Transverse colon (tissue), 4 donors: ENCODE results near the gene C22orf23. TPM values are rescaled to one million over a fixed set of nuclear protein-coding genes. Genes with fewer than 3 reads are reported as not detected.

ENCODE experiments used
- DNase-seq: peaks from one replicate; pipeline ENCODE4 v3.0.0-alpha.2; 2019
- H3K27ac ChIP-seq, 4 donors: fragments of 200-600 bp; sonication (generic); 2 replicates each; pipeline ENCODE4 v1.5.1; 2016 to 2018; ENCODE audit warnings: inconsistent platforms in 4 of 4
- H3K27me3 ChIP-seq: fragments of 200-600 bp; sonication (generic); 2 replicates; pipeline ENCODE4 v1.5.1; 2017; ENCODE audit warnings: inconsistent platforms
- H3K36me3 ChIP-seq, 4 donors: fragments of 200-600 bp; sonication (generic); 2 replicates each; pipeline ENCODE4 v1.5.1; 2017 to 2019; ENCODE audit warnings: inconsistent platforms in 4 of 4
- H3K4me1 ChIP-seq, 4 donors: fragments of 200-600 bp; sonication (generic); 2 replicates each; pipeline ENCODE4 v1.5.1; 2017 to 2020; ENCODE audit warnings: inconsistent platforms in 4 of 4
- H3K4me3 ChIP-seq, 4 donors: fragments of 200-600 bp; sonication (generic); 1 replicate in 1 of 4; 2 replicates in 3 of 4; pipeline versions ENCODE4 v1.5.1 to v1.6.1; 2017 to 2019; ENCODE audit warnings: inconsistent platforms in 4 of 4
- H3K9me3 ChIP-seq, 2 donors: fragments of 200-600 bp; sonication (generic); 2 replicates each; pipeline ENCODE4 v1.5.1; 2017 to 2019; ENCODE audit warnings: inconsistent platforms in 2 of 2
- CTCF ChIP-seq, 5 experiments: fragments of 200-600 bp in 3 of 5; fragments of 450-650 bp in 2 of 5; sonication (generic) in 3 of 5; IDR thresholded peaks; 1 replicate in 2 of 5; 2 replicates in 3 of 5; pipeline ENCODE4 v1.5.1; 2016 to 2017; ENCODE audit warnings: antibody characterized with exemption in 5 of 5, inconsistent platforms in 3 of 5, mild to moderate bottlenecking in 2 of 5, moderate library complexity in 1 of 5
- EP300 ChIP-seq: sonication (generic); formaldehyde crosslinking; IDR thresholded peaks from one replicate; pipeline ENCODE4 v1.6.1; 2017; ENCODE audit warnings: antibody characterized with exemption, low read depth
- POLR2A ChIP-seq: fragments of 450-650 bp; IDR thresholded peaks from one replicate; pipeline ENCODE4 v1.6.1; 2016; ENCODE audit warnings: antibody characterized with exemption, mild to moderate bottlenecking, moderate library complexity
- POLR2AphosphoS5 ChIP-seq, 3 donors: sonication (generic); formaldehyde crosslinking; IDR thresholded peaks; one replicate each; pipeline ENCODE4 v1.6.1; 2016; ENCODE audit warnings: antibody characterized with exemption in 3 of 3
- WGBS, 2 donors: methylation state at CpG; one replicate each; pipeline ENCODE4 v1.1.5; 2018; ENCODE audit warnings: low coverage in 1 of 2; 5-methylcytosine and 5-hydroxymethylcytosine counted together
- in situ Hi-C, 4 donors: fragments of 200-750 bp; cut with MboI; loops; one replicate each; pipeline versions ENCODE4 v1.15.0 to v1.15.1; 2017; ENCODE audit warnings: low sequenced_read_pairs in 3 of 4, low pct_ligation_motif_present in 1 of 4, low pct_unique_long_range_greater_than_20kb in 1 of 4
- intact Hi-C: fragments of 100-400 bp; cut with DNase I; formaldehyde crosslinking; loops from one replicate; pipeline ENCODE4 v1.15.1; 2023; ENCODE audit warnings: low total_unique reads
- total RNA-seq, 4 donors: library from RNA; depleted of rRNA; stranded (reverse); fragments of >200 nt; gene quantifications; one replicate each; pipeline ENCODE4 v1.1.0, GENCODE V29; 2016

The C22orf23 gene
- total RNA-seq, result not detected

DNA sequence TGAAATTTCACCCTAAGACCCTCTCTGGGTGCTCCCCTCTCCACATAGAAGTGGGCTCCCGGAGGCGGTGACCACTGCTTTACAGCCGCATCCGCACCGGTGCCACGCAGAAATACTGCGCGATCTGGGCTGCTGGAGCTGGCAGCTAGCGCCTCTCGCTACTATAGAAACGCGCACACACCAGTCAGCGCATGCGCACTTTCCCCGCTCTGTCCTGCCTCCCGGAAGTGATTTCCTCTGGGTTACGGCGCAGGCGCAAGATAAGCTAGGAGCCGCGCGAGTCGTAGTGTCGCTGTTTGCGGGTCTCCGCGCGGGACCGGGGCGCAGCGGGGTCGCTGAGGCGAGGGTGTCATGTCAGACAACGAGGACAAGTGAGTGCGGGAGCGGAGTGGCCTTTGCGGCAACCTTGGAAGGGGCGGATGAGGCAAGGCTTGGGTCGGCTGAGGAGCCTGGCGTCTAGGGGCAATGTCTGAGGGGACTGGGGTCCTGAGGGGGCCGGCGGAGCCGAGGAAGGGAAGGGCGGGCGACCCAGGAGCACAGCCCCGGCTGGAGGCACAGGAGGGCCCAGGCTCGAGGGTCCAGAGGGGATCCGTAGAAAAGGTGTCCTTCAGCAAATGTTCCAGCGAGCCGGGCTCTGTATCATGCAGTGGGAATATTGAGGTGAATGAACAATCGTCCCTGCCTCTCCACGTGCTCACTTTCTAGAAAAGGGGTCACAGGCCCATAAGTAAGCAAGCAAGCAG is at the start of gene C22orf23, which contains the start of gene POLR2F:
C22orf23 (minus strand) TSS at position 165 of the 743 bp plus-strand sequence. CDS start 452 bp downstream, outside the sequence.
POLR2F (plus strand) TSS at position 263 of the 743 bp plus-strand sequence; CDS start at position 352, 89 bp downstream.
- intact Hi-C loops, result loop anchor here (5.0 kb wide), 1 partner anchor 106 kb away; the partner anchor contains the start of gene EIF3L
- TF ChIP-seq POLR2A (peak; percentile 74), POLR2AphosphoS5 (IDR thresholded peaks at IDR 0.05) (peak; percentile 69 to 90 (median 83)), EP300 (no peak)
- peak; percentile 98 for DNase-seq
- Histone ChIP-seq H3K36me3 (peaks cover 0 to 19% (median 6%) of the 10 kb centered on the region in 4 donors), H3K4me3 (peak within 1 kb of the TSS; percentile 84 to 95 (median 92)), H3K27ac (peak within 1 kb of the TSS; percentile 72 to 88 (median 84)), H3K27me3 (peaks cover 10% of the 10 kb centered on the region), H3K4me1 (peaks cover 18 to 22% (median 20%) of the 10 kb centered on the region in 4 donors), H3K9me3 (no peaks in the 10 kb centered on the region)
- 0% methylated on average over 34 of the region's 52 CpGs; no CpG with 5 or more reads in 1 of the 2 donors for WGBS, 2 donors
- in situ Hi-C loops, result loop anchor here in 1 of 4 donors (25.0 kb wide), 1 partner anchor 141 kb away; the partner anchor contains the start of genes GALR3 and GCAT

DNA sequence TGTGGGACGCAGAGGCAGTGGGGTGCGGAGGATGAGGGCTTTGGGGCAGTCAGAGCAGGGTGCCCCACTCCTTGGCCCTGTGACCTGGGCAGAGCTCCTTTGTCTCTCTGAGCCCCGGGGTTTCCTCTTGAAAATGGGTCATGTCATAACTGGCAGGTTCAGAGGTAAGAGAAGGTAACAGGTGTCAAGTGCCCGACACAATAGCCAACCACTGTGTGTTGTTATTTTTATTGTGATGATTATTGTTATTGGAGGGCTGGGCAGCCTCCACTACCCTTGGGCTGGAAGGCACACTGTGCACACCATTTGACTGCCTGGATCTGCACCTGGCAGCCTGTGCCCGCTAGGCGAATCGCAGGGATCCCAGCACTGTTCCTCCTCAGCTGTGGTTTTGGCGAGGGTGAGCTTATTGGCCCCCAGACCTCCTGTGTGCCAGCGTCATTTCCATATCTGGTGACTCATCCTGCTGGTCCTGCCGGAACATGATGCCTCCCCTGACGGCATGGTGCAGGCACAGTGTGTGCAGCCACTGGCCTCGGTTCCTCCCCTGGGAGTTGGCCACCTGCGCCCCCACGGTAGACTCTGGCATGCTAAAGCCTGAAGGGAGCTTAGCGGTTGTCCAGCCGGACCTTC is 46.4 kb upstream of the C22orf23 start:
- DNase-seq, result no peak
- intact Hi-C loops, result no loop called here
- in situ Hi-C loops, result no loop called here
- Histone ChIP-seq H3K4me1 (no peaks in the 10 kb centered on the region), H3K27ac (peak overlapping the region in 3 of 4 donors; percentile 5 to 58 (median 12)), H3K36me3 (no peaks in the 10 kb centered on the region), H3K27me3 (no peaks in the 10 kb centered on the region), H3K4me3 (no peak overlapping the region), H3K9me3 (no peaks in the 10 kb centered on the region)
- WGBS, 2 donors, result 71% methylated on average over 16 of the region's 16 CpGs; no CpG with 5 or more reads in 1 of the 2 donors
- TF ChIP-seq EP300 (no peak), POLR2A (no peak), CTCF (IDR thresholded peaks at IDR 0.05) (no peak), POLR2AphosphoS5 (IDR thresholded peaks at IDR 0.05) (no peak)

DNA sequence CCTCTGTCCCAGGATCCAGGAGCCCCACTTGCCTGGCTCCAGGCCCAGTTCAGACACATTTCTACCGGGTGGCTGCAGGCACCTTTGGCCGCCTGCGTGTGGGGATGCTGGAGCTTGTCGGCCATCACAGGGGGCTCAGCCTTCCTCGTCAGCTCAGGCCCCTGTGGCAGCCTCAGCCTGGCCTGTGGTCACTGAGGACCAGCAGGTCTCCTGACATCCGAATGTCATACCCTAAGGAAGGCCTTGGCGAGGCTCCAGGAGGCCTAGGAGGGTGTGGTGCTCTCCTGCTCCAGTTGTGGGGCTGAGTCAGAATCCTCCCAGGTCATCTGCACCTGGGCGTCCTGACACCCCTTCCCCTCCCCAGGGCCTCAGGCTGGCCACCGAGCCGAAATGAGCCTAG is 45.8 kb upstream of the C22orf23 start:
- H3K27ac ChIP-seq, result peak overlapping the region; percentile 5 to 58 (median 12)
- H3K4me1 ChIP-seq, result no peaks in the 10 kb centered on the region
- in situ Hi-C loops, result no loop called here

GRCh38 chr22:37998543-37998942 is 45.1 kb upstream of the C22orf23 start:
- Histone ChIP-seq H3K4me3 (no peak overlapping the region), H3K27ac (peak overlapping the region in 2 of 4 donors; percentile 13 to 58), H3K4me1 (no peaks in the 10 kb centered on the region), H3K9me3 (no peaks in the 10 kb centered on the region), H3K27me3 (no peaks in the 10 kb centered on the region), H3K36me3 (no peaks in the 10 kb centered on the region)
- in situ Hi-C loops (no loop called here), intact Hi-C loops (no loop called here)
- WGBS, 2 donors, result 65% methylated on average over 7 of the region's 7 CpGs; no CpG with 5 or more reads in 1 of the 2 donors
- no peak for DNase-seq
- TF ChIP-seq CTCF (IDR thresholded peaks at IDR 0.05) (no peak), POLR2A (no peak), EP300 (no peak), POLR2AphosphoS5 (IDR thresholded peaks at IDR 0.05) (no peak)

More for the DNA sequence above, 45.8 kb upstream of the C22orf23 start:
- Histone ChIP-seq H3K27me3 (no peaks in the 10 kb centered on the region), H3K4me3 (no peak overlapping the region), H3K9me3 (no peaks in the 10 kb centered on the region), H3K36me3 (no peaks in the 10 kb centered on the region)
- TF ChIP-seq CTCF (IDR thresholded peaks at IDR 0.05) (no peak), EP300 (no peak), POLR2AphosphoS5 (IDR thresholded peaks at IDR 0.05) (no peak), POLR2A (no peak)
- intact Hi-C loops, result no loop called here
- DNase-seq, result no peak
- 64% methylated on average over 10 of the region's 10 CpGs; no CpG with 5 or more reads in 1 of the 2 donors for WGBS, 2 donors
